DMS 273 treated with DMSO at 0.1 percent for 48 hours (cell line): ENCODE results near the gene BTBD7.
"Not testable (repeated sequence)": the region's sequence is repeated elsewhere in the genome, so short reads cannot be mapped to it uniquely, and the experiment has no call there.

Source experiments
- DNase-seq: peaks from one replicate; lab custom pipeline; 2025; lab: John Stamatoyannopoulos, UW

BTBD7 gene

GRCh38 chr14:93246534-93246933, 86.3 kb downstream of the BTBD7 start:
- no peak for DNase-seq

GRCh38 chr14:93245764-93246420, 86.9 kb downstream of the BTBD7 start:
- DNase-seq: no peak

GRCh38 chr14:93240678-93241000, 92.2 kb downstream of the BTBD7 start:
- no peak for DNase-seq

- DNase-seq: no peak
Measured at GRCh38 chr14:93239869-93240677, 92.8 kb downstream of the BTBD7 start.

GRCh38 chr14:93234798-93235197, 98.0 kb downstream of the BTBD7 start:
- DNase-seq: no peak

GRCh38 chr14:93233078-93233477, 99.8 kb downstream of the BTBD7 start:
- DNase-seq: not testable (repeated sequence)

GRCh38 chr14:93232159-93232558, 100.7 kb downstream of the BTBD7 start:
- DNase-seq: no peak

- DNase-seq: no peak
Measured at GRCh38 chr14:93231129-93231979, 101.5 kb downstream of the BTBD7 start.

- DNase-seq: no peak
Measured at GRCh38 chr14:93230539-93230938, 102.3 kb downstream of the BTBD7 start.

- DNase-seq: no peak
Measured at GRCh38 chr14:93228550-93228949, 104.3 kb downstream of the BTBD7 start.

- no peak for DNase-seq
Measured at GRCh38 chr14:93223565-93223964, 109.3 kb downstream of the BTBD7 start.

- no peak for DNase-seq
Measured at GRCh38 chr14:93220509-93220908, 112.3 kb downstream of the BTBD7 start.

GRCh38 chr14:93219103-93219726, 113.6 kb downstream of the BTBD7 start:
- no peak for DNase-seq

- no peak for DNase-seq
Measured at GRCh38 chr14:93214598-93214997, 118.2 kb downstream of the BTBD7 start.

GRCh38 chr14:93212432-93212831, 120.4 kb downstream of the BTBD7 start:
- no peak for DNase-seq

GRCh38 chr14:93207468-93208308, 125.1 kb downstream of the BTBD7 start:
- peak; percentile 39 for DNase-seq

- peak; percentile 95 for DNase-seq
Measured at GRCh38 chr14:93206793-93207467, 125.9 kb downstream of the BTBD7 start, which contains the start of the genes GON7 and UBR7. Gene GON7 (minus strand): TSS chr14:93207065. CDS start chr14:93207037, 28 bp downstream. Gene UBR7 (plus strand): TSS chr14:93207256. CDS start chr14:93207292, 36 bp downstream.

- DNase-seq: no peak
Measured at GRCh38 chr14:93201155-93201704, 131.6 kb downstream of the BTBD7 start.

- no peak for DNase-seq
Measured at GRCh38 chr14:93200553-93200952, 132.3 kb downstream of the BTBD7 start.

GRCh38 chr14:93199031-93199430, 133.8 kb downstream of the BTBD7 start:
- DNase-seq: no peak
